Lung (tissue), 12 donors: ENCODE measurements around the gene ASAP3. TPM values are rescaled to one million over a fixed set of nuclear protein-coding genes. Genes with fewer than 3 reads are reported as not detected.
"Not testable (repeated sequence)": the region's sequence is repeated elsewhere in the genome, so short reads cannot be mapped to it uniquely, and the experiment has no call there.

Source experiments
- ATAC-seq: fragments of 200-7000 bp; cut with Tn5 transposase; one replicate; pipeline ENCODE4 v1.9.1; 2020; ENCODE audit warnings: moderate number of reproducible peaks; ENCODE audit not compliant: insufficient read depth, low FRiP score
- DNase-seq, 3 donors: peaks; one replicate each; pipeline ENCODE4 v3.0.0-alpha.2; 2013 to 2017
- H3K27ac ChIP-seq, 2 donors: one replicate each; pipeline ENCODE4 v1.5.1; 2013; ENCODE audit warnings: mild to moderate bottlenecking in 2 of 2, moderate library complexity in 2 of 2, control low read depth in 1 of 2, inconsistent platforms in 1 of 2, low read depth in 1 of 2, low read length in 1 of 2
- H3K27me3 ChIP-seq, 3 donors: one replicate each; pipeline ENCODE4 v1.5.1; 2013; ENCODE audit warnings: low read length in 2 of 3; ENCODE audit not compliant: control insufficient read depth in 3 of 3, insufficient read depth in 3 of 3
- H3K36me3 ChIP-seq, 4 donors: one replicate each; pipeline ENCODE4 v1.5.1; 2013; ENCODE audit warnings: low read length in 4 of 4, mild to moderate bottlenecking in 1 of 4, moderate library complexity in 1 of 4; ENCODE audit not compliant: control insufficient read depth in 4 of 4, insufficient read depth in 4 of 4
- H3K4me1 ChIP-seq, 5 donors: one replicate each; pipeline ENCODE4 v1.5.1; 2013; ENCODE audit warnings: low read length in 5 of 5, mild to moderate bottlenecking in 2 of 5, moderate library complexity in 1 of 5; ENCODE audit not compliant: control insufficient read depth in 5 of 5, insufficient read depth in 5 of 5
- H3K4me3 ChIP-seq: one replicate; pipeline ENCODE4 v1.5.1; 2013; ENCODE audit warnings: mild to moderate bottlenecking, control low read depth, moderate library complexity
- H3K9ac ChIP-seq, 2 donors: one replicate each; pipeline ENCODE4 v1.5.1; 2013; ENCODE audit warnings: low read length in 2 of 2, control low read depth in 1 of 2; ENCODE audit not compliant: insufficient read depth in 1 of 2
- H3K9me3 ChIP-seq, 4 donors: one replicate each; pipeline ENCODE4 v1.5.1; 2013; ENCODE audit warnings: low read length in 3 of 4, mild to moderate bottlenecking in 1 of 4, moderate library complexity in 1 of 4; ENCODE audit not compliant: control insufficient read depth in 4 of 4, insufficient read depth in 3 of 4
- CTCF ChIP-seq: IDR thresholded peaks from 2 replicates; pipeline ENCODE4 v1.5.1; 2012; ENCODE audit warnings: mild to moderate bottlenecking; ENCODE audit errors: control extremely low read depth, extremely low read depth
- WGBS, 2 donors: extraction: QIAGEN DNeasy Blood & Tissue Kit; methylation state at CpG; one replicate each; pipeline ENCODE4 v1.1.7; 2013; 5-methylcytosine and 5-hydroxymethylcytosine counted together
- polyA plus RNA-seq, 2 donors: library from polyadenylated mRNA; stranded (reverse); fragments of 200-250 nt; gene quantifications; one replicate each; pipeline ENCODE4 v1.2.1, GENCODE V29; 2013
- total RNA-seq, 2 donors: library from RNA; depleted of rRNA in 1 of 2; stranded (reverse); fragments of >200 nt in 1 of 2; gene quantifications; one replicate each; pipeline ENCODE4 v1.2.1, GENCODE V29; 2014 to 2021
- donor health status: control.
- donor health status: control.
- donor health status: Bipolar disorder and iron deficiency.
- donor health status: healthy.
- donor health status: DM: yes; HTN: yes; CAD: no.

Gene ASAP3
- total and polyA plus RNA-seq, 4 donors = 16.9 to 38.1 (median 30.0) TPM

- H3K9me3 ChIP-seq = peaks cover 0 to 2% (median 0%) of the 10 kb centered on the region in 4 donors
- DNase-seq = no peak
- H3K27me3 ChIP-seq = no peaks in the 10 kb centered on the region
- H3K9ac ChIP-seq = no peak overlapping the region
- H3K4me1 ChIP-seq = no peaks in the 10 kb centered on the region
- no peak overlapping the region for H3K27ac ChIP-seq
- H3K4me3 ChIP-seq = no peak overlapping the region
- 94 to 98% methylated on average over 15 of the region's 15 CpGs for WGBS, 2 donors
- no peaks in the 10 kb centered on the region for H3K36me3 ChIP-seq
- ATAC-seq = no peak
- TF ChIP-seq CTCF = no peak
Observed at GRCh38 chr1:23509896-23510295, 25.9 kb upstream of the ASAP3 start.

GRCh38 chr1:23506376-23507107 lies 22.6 kb upstream of the ASAP3 start:
- Histone ChIP-seq H3K4me1 (no peaks in the 10 kb centered on the region), H3K27me3 (no peaks in the 10 kb centered on the region), H3K9me3 (peaks cover 0 to 2% (median 0%) of the 10 kb centered on the region in 4 donors), H3K27ac (no peak overlapping the region), H3K4me3 (no peak overlapping the region), H3K36me3 (no peaks in the 10 kb centered on the region), H3K9ac (no peak overlapping the region)
- no peak for ATAC-seq
- WGBS, 2 donors = 89 to 91% methylated on average over 13 of the region's 13 CpGs
- no peak for TF ChIP-seq CTCF
- no peak for DNase-seq

- Histone ChIP-seq H3K4me1 (no peaks in the 10 kb centered on the region), H3K9me3 (peaks cover 0 to 2% (median 0%) of the 10 kb centered on the region in 4 donors), H3K27ac (no peak overlapping the region), H3K9ac (no peak overlapping the region), H3K36me3 (no peaks in the 10 kb centered on the region), H3K27me3 (no peaks in the 10 kb centered on the region), H3K4me3 (no peak overlapping the region)
- no peak for TF ChIP-seq CTCF
- WGBS, 2 donors = 94 to 96% methylated on average over 6 of the region's 6 CpGs
- no peak for ATAC-seq
- no peak for DNase-seq
Observed at GRCh38 chr1:23505851-23506250, 21.9 kb upstream of the ASAP3 start.

- not testable (repeated sequence) for H3K27me3 ChIP-seq, H3K27ac ChIP-seq, ATAC-seq, H3K36me3 ChIP-seq, DNase-seq, H3K9me3 ChIP-seq, H3K4me3 ChIP-seq, H3K9ac ChIP-seq, H3K4me1 ChIP-seq
- 75 to 79% methylated on average over 12 to 22 of the region's 24 CpGs for WGBS, 2 donors
Observed at GRCh38 chr1:23504156-23504555, 20.2 kb upstream of the ASAP3 start.
